ENCODE results near the gene BACE2.

Gene BACE2

GRCh38 chr21:41215856-41216408 is 48.0 kb downstream of the BACE2 start:
- H3K27ac ChIP-seq = no peak overlapping the region
- intact Hi-C loops (cut with DNase I; ENCODE audit: low total_unique reads) = no loop called here
- no peak for DNase-seq
- no peaks in the 10 kb centered on the region for H3K27me3 ChIP-seq
- H3K4me3 ChIP-seq = no peak overlapping the region
- peaks cover 0 to 58% (median 17%) of the 10 kb centered on the region in 4 donors for H3K4me1 ChIP-seq
- TF ChIP-seq, protein P1, sequence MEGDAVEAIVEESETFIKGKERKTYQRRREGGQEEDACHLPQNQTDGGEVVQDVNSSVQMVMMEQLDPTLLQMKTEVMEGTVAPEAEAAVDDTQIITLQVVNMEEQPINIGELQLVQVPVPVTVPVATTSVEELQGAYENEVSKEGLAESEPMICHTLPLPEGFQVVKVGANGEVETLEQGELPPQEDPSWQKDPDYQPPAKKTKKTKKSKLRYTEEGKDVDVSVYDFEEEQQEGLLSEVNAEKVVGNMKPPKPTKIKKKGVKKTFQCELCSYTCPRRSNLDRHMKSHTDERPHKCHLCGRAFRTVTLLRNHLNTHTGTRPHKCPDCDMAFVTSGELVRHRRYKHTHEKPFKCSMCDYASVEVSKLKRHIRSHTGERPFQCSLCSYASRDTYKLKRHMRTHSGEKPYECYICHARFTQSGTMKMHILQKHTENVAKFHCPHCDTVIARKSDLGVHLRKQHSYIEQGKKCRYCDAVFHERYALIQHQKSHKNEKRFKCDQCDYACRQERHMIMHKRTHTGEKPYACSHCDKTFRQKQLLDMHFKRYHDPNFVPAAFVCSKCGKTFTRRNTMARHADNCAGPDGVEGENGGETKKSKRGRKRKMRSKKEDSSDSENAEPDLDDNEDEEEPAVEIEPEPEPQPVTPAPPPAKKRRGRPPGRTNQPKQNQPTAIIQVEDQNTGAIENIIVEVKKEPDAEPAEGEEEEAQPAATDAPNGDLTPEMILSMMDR (IDR thresholded peaks at IDR 0.05) = no peak
- peaks cover 0 to 2% (median under 1%) of the 10 kb centered on the region in 3 donors for H3K36me3 ChIP-seq
- no peaks in the 10 kb centered on the region for H3K9me3 ChIP-seq

GRCh38 chr21:41216486-41216885 is 48.5 kb downstream of the BACE2 start:
- H3K9me3 ChIP-seq = no peaks in the 10 kb centered on the region
- no peak overlapping the region for H3K4me3 ChIP-seq
- TF ChIP-seq, protein P1 (IDR thresholded peaks at IDR 0.05) = no peak
- no peak for DNase-seq
- no peaks in the 10 kb centered on the region for H3K36me3 ChIP-seq
- peak overlapping the region; percentile 60 to 66 for H3K27ac ChIP-seq
- peaks cover 0 to 61% (median 17%) of the 10 kb centered on the region in 4 donors for H3K4me1 ChIP-seq
- no peaks in the 10 kb centered on the region for H3K27me3 ChIP-seq
- intact Hi-C loops (cut with DNase I; ENCODE audit: low total_unique reads) = no loop called here

- peak overlapping the region in 1 of 2 donors; percentile 8 for H3K4me3 ChIP-seq
- TF ChIP-seq, protein P1 (IDR thresholded peaks at IDR 0.05) = no peak
These were observed 49.9 kb downstream of the BACE2 start for GRCh38 chr21:41217671-41218385.

GRCh38 chr21:41219498-41220207 is 51.7 kb downstream of the BACE2 start:
- TF ChIP-seq, protein P1 (IDR thresholded peaks at IDR 0.05) = no peak
- H3K27me3 ChIP-seq = no peaks in the 10 kb centered on the region
- no peaks in the 10 kb centered on the region for H3K9me3 ChIP-seq
- DNase-seq = no peak
- no peak overlapping the region for H3K27ac ChIP-seq
- no peaks in the 10 kb centered on the region for H3K36me3 ChIP-seq
- H3K4me3 ChIP-seq = no peak overlapping the region
- H3K4me1 ChIP-seq = peaks cover 0 to 41% (median 13%) of the 10 kb centered on the region in 4 donors
- intact Hi-C loops (cut with DNase I; ENCODE audit: low total_unique reads) = no loop called here

More at GRCh38 chr21:41217671-41218385, 49.9 kb downstream of the BACE2 start:
- intact Hi-C loops (cut with DNase I; ENCODE audit: low total_unique reads) = no loop called here
- DNase-seq = peak; percentile 74 to 84
- Histone ChIP-seq H3K36me3 (no peaks in the 10 kb centered on the region), H3K9me3 (no peaks in the 10 kb centered on the region), H3K27ac (peak overlapping the region; percentile 60 to 66), H3K27me3 (no peaks in the 10 kb centered on the region), H3K4me1 (peaks cover 0 to 50% (median 14%) of the 10 kb centered on the region in 4 donors)

DNA sequence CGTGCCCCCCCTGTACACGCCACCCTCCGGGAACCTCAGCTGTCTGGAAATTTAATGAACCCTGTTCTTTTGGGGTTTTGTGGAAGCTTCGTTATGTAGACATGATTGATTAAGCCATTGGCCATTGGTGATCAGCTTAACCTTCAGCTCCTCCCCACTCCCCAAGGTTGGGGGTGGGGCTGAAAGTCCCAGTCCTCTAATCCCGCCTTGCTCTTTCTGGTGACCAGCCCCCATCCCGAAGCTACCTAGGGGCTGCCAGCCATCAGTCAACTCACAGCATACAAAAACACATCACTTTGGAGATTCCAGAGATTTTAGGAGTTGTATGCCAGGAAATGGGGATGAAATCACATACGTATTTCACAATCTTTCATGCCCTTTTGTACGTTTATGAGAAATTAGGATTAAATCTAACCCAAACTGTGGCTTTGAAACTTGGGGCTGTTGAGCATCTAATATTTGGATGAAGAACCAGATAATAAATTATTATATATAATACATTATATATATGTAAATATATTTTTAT is 52.3 kb downstream of the BACE2 start:
- no peak overlapping the region for H3K27ac ChIP-seq
- no peak overlapping the region for H3K4me3 ChIP-seq
- DNase-seq = no peak
- TF ChIP-seq, protein P1 (IDR thresholded peaks at IDR 0.05) = no peak
- H3K36me3 ChIP-seq = no peaks in the 10 kb centered on the region
- H3K27me3 ChIP-seq = no peaks in the 10 kb centered on the region
- no peaks in the 10 kb centered on the region for H3K9me3 ChIP-seq
- intact Hi-C loops (cut with DNase I; ENCODE audit: low total_unique reads) = no loop called here
- H3K4me1 ChIP-seq = peaks cover 0 to 44% (median 13%) of the 10 kb centered on the region in 4 donors
